GM19463 (cell line): ENCODE data around the gene NELFB.

ENCODE experiments used
- ATAC-seq: cut with Tn5 transposase; IDR thresholded peaks from one replicate; pipeline ENCODE4 v1.9.1; 2021; ENCODE audit warnings: mild to moderate bottlenecking, moderate library complexity; ENCODE audit not compliant: unreplicated experiment

The NELFB gene

GRCh38 chr9:137311986-137312851 lies 57.1 kb downstream of the NELFB start:
- no peak for ATAC-seq

- ATAC-seq: no peak
Measured at GRCh38 chr9:137312852-137313325, 57.8 kb downstream of the NELFB start.

GRCh38 chr9:137313326-137313936 lies 58.3 kb downstream of the NELFB start:
- ATAC-seq: no peak

GRCh38 chr9:137313956-137314560 lies 58.9 kb downstream of the NELFB start:
- no peak for ATAC-seq

DNA sequence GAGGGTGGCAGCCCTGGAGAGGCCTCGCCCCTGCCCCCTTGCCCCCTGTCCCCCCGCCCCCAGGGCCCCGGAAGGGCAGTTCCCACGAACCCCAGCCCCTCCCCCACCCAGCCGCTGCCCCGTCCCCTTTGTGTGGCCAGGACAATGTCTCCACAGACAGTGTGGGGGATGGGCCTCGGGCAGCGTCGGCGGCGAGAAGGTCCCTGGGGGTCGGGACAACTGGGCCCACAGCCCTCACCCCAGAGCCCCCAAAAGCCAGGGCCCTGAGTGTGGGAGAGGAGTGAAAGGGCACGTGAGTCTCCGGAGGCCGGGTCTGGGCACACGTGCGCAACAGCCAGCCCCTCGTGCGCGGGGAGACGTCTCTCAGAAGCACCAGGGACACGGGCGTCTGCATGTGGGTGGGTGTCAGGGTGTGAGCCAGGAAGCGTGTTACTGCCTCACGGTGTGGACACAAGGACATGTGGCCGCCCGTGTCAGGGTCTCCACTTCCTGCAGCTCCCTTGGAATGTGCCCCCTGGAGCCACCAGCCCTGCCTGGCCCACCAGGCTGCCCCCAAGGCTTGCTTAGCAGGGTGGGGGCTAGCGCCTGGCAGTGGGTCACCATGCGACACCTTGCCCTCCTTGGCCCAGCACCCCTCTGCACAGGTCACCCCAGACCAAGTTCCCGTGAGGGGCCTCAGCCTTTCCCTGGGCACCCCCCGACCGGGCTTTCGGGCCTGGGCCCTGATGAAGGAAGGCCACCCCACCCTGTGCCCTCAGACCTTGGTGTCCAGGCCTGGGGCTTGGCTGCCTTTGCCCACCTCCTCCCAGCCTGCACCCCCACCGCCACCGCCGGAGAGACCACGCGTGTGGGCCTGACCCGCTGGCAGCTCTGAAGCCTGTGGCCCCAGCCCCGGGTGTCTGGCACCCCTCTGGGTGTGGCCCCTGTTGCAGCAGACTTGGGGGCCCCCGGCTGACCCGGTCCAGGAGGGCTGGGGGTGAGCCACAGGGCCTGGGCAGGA lies 59.7 kb downstream of the NELFB start:
- no peak for ATAC-seq

DNA sequence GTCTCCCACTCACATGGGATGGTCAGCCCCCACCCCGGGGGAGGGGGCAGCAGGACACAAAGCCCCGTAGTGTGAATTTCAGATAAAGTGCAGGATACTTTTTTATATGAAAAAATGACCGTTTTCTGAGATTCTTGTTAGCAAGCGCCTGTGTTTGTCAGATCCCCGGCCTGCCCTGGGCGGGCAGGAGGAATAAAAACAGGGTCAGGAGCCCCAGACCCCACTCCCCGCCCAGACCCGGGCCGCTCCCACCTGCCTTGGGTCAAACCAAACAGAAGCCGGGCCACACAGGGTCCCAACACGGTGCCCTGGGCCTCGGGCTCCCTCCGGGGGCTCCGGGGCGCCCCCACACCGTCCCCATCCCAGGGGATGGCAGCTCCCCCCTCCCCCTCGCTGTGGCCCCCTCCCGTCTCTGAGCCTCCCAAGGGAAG lies 60.5 kb downstream of the NELFB start:
- no peak for ATAC-seq

DNA sequence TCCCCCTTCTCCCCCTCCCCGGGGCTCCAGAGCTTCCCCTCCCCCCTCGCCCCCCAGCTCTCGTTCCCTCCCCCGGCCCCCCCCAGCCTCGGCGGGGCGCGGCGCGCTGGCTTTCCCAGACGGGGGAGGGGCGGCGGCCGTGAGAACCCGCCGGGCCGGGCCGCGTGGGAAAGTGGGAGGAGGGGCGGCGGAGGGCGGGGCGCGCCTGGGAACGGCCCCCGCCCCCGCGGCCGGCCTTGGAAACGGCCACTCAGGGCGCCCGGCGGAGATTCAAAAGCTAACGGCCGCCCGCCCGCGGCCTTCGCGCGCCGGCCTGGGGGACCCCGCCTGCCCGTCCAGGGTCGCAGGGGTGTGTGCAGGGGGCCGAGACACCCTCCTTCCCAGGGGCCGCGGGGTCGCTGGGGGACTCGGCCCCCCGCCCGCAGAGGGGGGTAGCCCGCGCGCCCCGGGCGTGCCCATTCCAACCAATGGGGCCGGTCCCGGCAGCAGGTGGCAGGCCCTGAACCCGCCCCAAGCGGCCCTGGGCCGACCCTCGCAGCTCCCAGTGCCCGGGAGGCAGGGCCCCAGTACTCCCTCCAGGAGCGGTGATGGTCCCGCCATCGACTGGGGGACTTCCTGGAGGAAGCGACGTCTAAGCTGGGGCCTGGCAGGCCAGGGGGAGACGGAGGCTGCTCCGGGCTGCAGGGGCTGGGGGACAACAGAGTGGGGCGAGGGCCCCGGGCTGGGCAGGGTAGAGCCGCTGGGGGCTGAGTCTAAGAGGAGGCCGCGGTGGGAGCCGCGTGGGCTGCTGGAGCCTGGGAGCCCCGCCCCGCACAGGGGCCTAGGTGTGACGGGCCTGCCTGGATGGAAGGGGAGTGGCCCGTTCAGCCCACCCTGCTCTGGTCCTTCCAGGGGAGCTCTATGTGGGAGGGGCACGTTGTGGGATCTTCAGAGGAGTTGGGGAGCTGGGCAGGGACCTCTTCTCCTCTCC lies 61.2 kb downstream of the NELFB start:
- ATAC-seq: no peak

GRCh38 chr9:137317021-137317717 lies 62.0 kb downstream of the NELFB start:
- no peak for ATAC-seq

- no peak for ATAC-seq
Measured at GRCh38 chr9:137317718-137318511, 62.8 kb downstream of the NELFB start.

GRCh38 chr9:137318602-137319001 lies 63.5 kb downstream of the NELFB start:
- ATAC-seq: no peak

GRCh38 chr9:137319011-137319738 lies 64.0 kb downstream of the NELFB start:
- no peak for ATAC-seq

GRCh38 chr9:137319739-137320551 lies 64.8 kb downstream of the NELFB start:
- ATAC-seq: no peak

GRCh38 chr9:137320555-137321384 lies 65.6 kb downstream of the NELFB start:
- ATAC-seq: no peak

GRCh38 chr9:137321726-137322361 lies 66.7 kb downstream of the NELFB start:
- ATAC-seq: no peak
